IMR-90 (cell line): ENCODE results near the gene SHLD1. TPM values are rescaled to one million over a fixed set of nuclear protein-coding genes. Genes with fewer than 3 reads are reported as not detected.

ENCODE experiments used
- ATAC-seq: fragments of 200-7000 bp; cut with Tn5 transposase; 2 replicates; pipeline ENCODE4 v1.9.1; 2020; ENCODE audit warnings: low read depth, mild to moderate bottlenecking, moderate library complexity
- BruUV-seq: library from RNA; stranded (reverse); fragments of 400-500 nt; replicated peaks from 2 replicates; lab custom pipeline; 2021; lab: Mats Ljungman, UMichigan
- CTCF ChIA-PET: fragments of 300-600 bp; formaldehyde crosslinking; extraction: SDS; loops from one replicate; lab custom pipeline; 2021; ENCODE audit warnings: antibody characterized with exemption; lab: Yijun Ruan, JAX
- POLR2A ChIA-PET: fragments of 300-600 bp; sonication (Branson Sonifier 250); formaldehyde crosslinking; loops from one replicate; lab custom pipeline; 2022; ENCODE audit warnings: antibody characterized with exemption; ENCODE audit not compliant: unreplicated experiment; lab: Charles Lee
- DNase-seq: peaks from one replicate; pipeline ENCODE4 v3.0.0; 2013
- H2AFZ ChIP-seq: replicated peaks from 2 replicates; pipeline ENCODE3; 2013; ENCODE audit warnings: low read length, mild to moderate bottlenecking; ENCODE audit not compliant: poor library complexity
- H2AK5ac ChIP-seq: 2 replicates; pipeline ENCODE4 v1.6.1; 2013; ENCODE audit warnings: low read depth, low read length, inconsistent platforms
- H2AK9ac ChIP-seq: replicated peaks from 2 replicates; pipeline ENCODE3; 2013; ENCODE audit warnings: mild to moderate bottlenecking, low read depth, low read length, moderate library complexity; ENCODE audit not compliant: poor library complexity
- H2BK120ac ChIP-seq: 2 replicates; pipeline ENCODE4 v1.6.1; 2013; ENCODE audit warnings: low read depth, low read length, inconsistent platforms
- H2BK15ac ChIP-seq: 3 replicates; pipeline ENCODE4 v1.6.1; 2013; ENCODE audit warnings: low read depth, low read length, inconsistent platforms
- H2BK20ac ChIP-seq: 2 replicates; pipeline ENCODE4 v1.6.1; 2013; ENCODE audit warnings: low read depth, mild to moderate bottlenecking, inconsistent platforms, low read length, moderate library complexity
- H2BK5ac ChIP-seq: 2 replicates; pipeline ENCODE4 v1.6.1; 2013; ENCODE audit warnings: mild to moderate bottlenecking, low read depth, low read length, inconsistent platforms; ENCODE audit not compliant: poor library complexity, severe bottlenecking
- H3K14ac ChIP-seq: replicated peaks from 2 replicates; pipeline ENCODE4 v1.6.1; 2013; ENCODE audit warnings: low read depth, low read length, inconsistent platforms
- H3K18ac ChIP-seq: 2 replicates; pipeline ENCODE4 v1.6.1; 2013; ENCODE audit warnings: low read depth, low read length, control low read depth
- H3K23ac ChIP-seq: 2 replicates; pipeline ENCODE4 v1.6.1; 2013; ENCODE audit warnings: low read depth, low read length, inconsistent platforms
- H3K27ac ChIP-seq: 2 replicates; pipeline ENCODE4 v1.5.1; 2013; ENCODE audit warnings: mild to moderate bottlenecking, control low read depth, low read length; ENCODE audit not compliant: insufficient read depth
- H3K27me3 ChIP-seq: 2 replicates; pipeline ENCODE4 v1.6.1; 2013; ENCODE audit warnings: low read length; ENCODE audit not compliant: control insufficient read depth, insufficient read depth
- H3K36me3 ChIP-seq: 2 replicates; pipeline ENCODE4 v1.6.1; 2013; ENCODE audit warnings: low read length, mixed read lengths; ENCODE audit not compliant: control insufficient read depth, insufficient read depth
- H3K4ac ChIP-seq: 2 replicates; pipeline ENCODE4 v1.6.1; 2013; ENCODE audit warnings: low read depth, low read length, inconsistent platforms
- H3K4me1 ChIP-seq: 2 replicates; pipeline ENCODE4 v1.6.1; 2013; ENCODE audit warnings: low read length, mixed read lengths; ENCODE audit not compliant: control insufficient read depth, insufficient read depth
- H3K4me2 ChIP-seq: 2 replicates; pipeline ENCODE4 v1.6.1; 2013; ENCODE audit warnings: low read depth, mild to moderate bottlenecking, control low read depth, low read length, moderate library complexity
- H3K4me3 ChIP-seq: 2 replicates; pipeline ENCODE4 v1.5.1; 2013; ENCODE audit warnings: low read depth, mild to moderate bottlenecking, control low read depth, low read length, moderate library complexity; ENCODE audit not compliant: insufficient read depth
- H3K56ac ChIP-seq: 2 replicates; pipeline ENCODE4 v1.6.1; 2013; ENCODE audit warnings: low read length, inconsistent platforms; ENCODE audit not compliant: insufficient read depth; ENCODE audit errors: extremely low read depth
- H3K79me1 ChIP-seq, 2 experiments: 2 replicates each; pipeline ENCODE4 v1.6.1; 2013; ENCODE audit warnings: low read length in 2 of 2, inconsistent platforms in 1 of 2, low read depth in 1 of 2
- H3K9ac ChIP-seq: 2 replicates; pipeline ENCODE4 v1.6.1; 2013; ENCODE audit warnings: low read depth, low read length, control low read depth
- H3K9me1 ChIP-seq: 2 replicates; pipeline ENCODE4 v1.6.1; 2013; ENCODE audit warnings: low read length, inconsistent platforms; ENCODE audit not compliant: insufficient read depth
- H3K9me3 ChIP-seq: 2 replicates; pipeline ENCODE4 v1.6.1; 2013; ENCODE audit warnings: low read length; ENCODE audit not compliant: control insufficient read depth, insufficient read depth
- H4K20me1 ChIP-seq: 2 replicates; pipeline ENCODE4 v1.6.1; 2013; ENCODE audit warnings: low read length, inconsistent platforms; ENCODE audit not compliant: insufficient read depth
- H4K5ac ChIP-seq: 2 replicates; pipeline ENCODE4 v1.6.1; 2013; ENCODE audit warnings: mild to moderate bottlenecking, low read depth, low read length, control low read depth
- H4K8ac ChIP-seq, 2 experiments: 2 replicates each; pipeline ENCODE4 v1.6.1; 2013; ENCODE audit warnings: low read depth in 2 of 2, low read length in 2 of 2, control low read depth in 1 of 2, inconsistent platforms in 1 of 2
- H4K91ac ChIP-seq: 2 replicates; pipeline ENCODE4 v1.6.1; 2013; ENCODE audit warnings: low read depth, low read length, inconsistent platforms; ENCODE audit not compliant: insufficient read depth
- CHD1 ChIP-seq: IDR thresholded peaks from 2 replicates; pipeline ENCODE4 v1.6.1; 2012; ENCODE audit warnings: low read depth, low read length, improper control_type of control experiment
- FOS ChIP-seq: fragments of 150-350 bp; IDR thresholded peaks from 2 replicates; pipeline ENCODE4 v1.6.1; 2016; ENCODE audit warnings: low read depth, low read length
- MAZ ChIP-seq: IDR thresholded peaks from 2 replicates; pipeline ENCODE4 v1.6.1; 2012; ENCODE audit warnings: low read depth, mild to moderate bottlenecking, low read length, improper control_type of control experiment, moderate library complexity, borderline replicate concordance
- RAD21 ChIP-seq: IDR thresholded peaks from 2 replicates; pipeline ENCODE4 v1.6.1; 2012; ENCODE audit warnings: low read length, improper control_type of control experiment
- RFX5 ChIP-seq: IDR thresholded peaks from 2 replicates; pipeline ENCODE4 v1.8.0; 2012; ENCODE audit warnings: low read depth, mild to moderate bottlenecking, low read length, moderate library complexity
- SMC3 ChIP-seq: fragments of 150-350 bp; IDR thresholded peaks from 2 replicates; pipeline ENCODE4 v1.6.1; 2016; ENCODE audit warnings: low read depth, mild to moderate bottlenecking, antibody characterized with exemption, low read length, moderate library complexity
- whole genome bisulfite sequencing, 2 experiments: methylation state at CpG; one replicate each; pipeline versions ENCODE4 v1.1.5 to v1.1.7; 2013; ENCODE audit warnings: missing lambda C conversion rate in 2 of 2; ENCODE audit not compliant: insufficient read length in 1 of 2; ENCODE audit errors: extremely low coverage in 2 of 2; 5-methylcytosine and 5-hydroxymethylcytosine counted together
- dilution Hi-C: fragments of 300-500 bp; cut with HindIII; formaldehyde crosslinking; loops from one replicate; pipeline ENCODE4 v1.14.3; 2018; ENCODE audit warnings: low sequenced_read_pairs; ENCODE audit not compliant: unreplicated experiment
- in situ Hi-C: fragments of 300-500 bp; cut with MboI; formaldehyde crosslinking; loops from 3 replicates; pipeline ENCODE4 v1.14.3; 2019; ENCODE audit warnings: low sequenced_read_pairs, inconsistent platforms, mixed read lengths
- intact Hi-C: fragments of 100-400 bp; cut with micrococcal nuclease; formaldehyde crosslinking; loops from 2 replicates; pipeline ENCODE4 v1.10.0; 2022
- polyA plus RNA-seq, 3 experiments: library from polyadenylated mRNA; depleted of rRNA; stranded (reverse); fragments of >200 nt; gene quantifications; 2 replicates each; pipeline ENCODE4 v1.2.3, GENCODE V29; 2012; ENCODE audit warnings: low replicate concordance in 1 of 3
- total RNA-seq: library from RNA; depleted of rRNA; stranded (reverse); fragments of >200 nt; gene quantifications from 2 replicates; pipeline ENCODE4 v1.2.3, GENCODE V29; 2012

Gene SHLD1
- total and polyA plus RNA-seq, 2 of the 4 experiments (the other 2 are of a cell fraction): 2.6 to 3.0 TPM

GRCh38 chr20:5784735-5785134, 34.5 kb downstream of the SHLD1 start:
- Histone ChIP-seq H4K91ac (no peak overlapping the region), H3K79me1 (no peaks in the 10 kb centered on the region; a peak in 1 of 4 replicates), H2BK5ac (no peak overlapping the region), H3K14ac (no peak overlapping the region), H3K23ac (no peak overlapping the region), H2AFZ (no peak overlapping the region), H3K9ac (no peak overlapping the region), H2AK9ac (no peak overlapping the region), H3K56ac (no peak overlapping the region), H3K4me3 (no peak overlapping the region), H4K20me1 (no peaks in the 10 kb centered on the region), H2BK15ac (no peak overlapping the region), H3K9me1 (no peaks in the 10 kb centered on the region), H4K8ac (no peak overlapping the region), H2AK5ac (no peak overlapping the region), H2BK120ac (no peak overlapping the region), H4K5ac (no peak overlapping the region), H3K9me3 (no peaks in the 10 kb centered on the region), H3K4me1 (peaks cover 13% of the 10 kb centered on the region), H3K27ac (no peak overlapping the region), H3K4me2 (no peak overlapping the region), H3K27me3 (no peaks in the 10 kb centered on the region), H3K36me3 (0 out of 2 replicates have a peak, but pooled peaks cover 1% of the 10 kb centered on the region), H3K4ac (no peak overlapping the region), H3K18ac (no peak overlapping the region), H2BK20ac (no peak overlapping the region)
- ChIA-PET POLR2A (no interaction called here), CTCF (interaction anchor here (1.1 kb wide), 1 partner anchor 212 kb away, joined by 3 read pairs; no protein-coding TSS in a partner anchor)
- dilution Hi-C loops: loop anchor here (25.0 kb wide), 1 partner anchor 197 kb away; no protein-coding TSS in a partner anchor
- ATAC-seq (no peak), DNase-seq (no peak)
- in situ Hi-C loops: no loop called here
- no CpG with 5 or more reads among the region's 8 CpGs for WGBS, 2 experiments
- no peak for TF ChIP-seq CHD1
- TF ChIP-seq RAD21: no peak
- TF ChIP-seq RFX5: no peak
- no peak for TF ChIP-seq MAZ
- no peak for TF ChIP-seq FOS
- TF ChIP-seq SMC3: no peak
- intact Hi-C loops: loop anchor here (5.0 kb wide), 1 partner anchor 132 kb away; no protein-coding TSS in a partner anchor
- no TSS peak for BruUV-seq
